Measurements from ENCODE around the gene ZNF697. TPM values are rescaled to one million over a fixed set of nuclear protein-coding genes. Genes with fewer than 3 reads are reported as not detected.
A peak's percentile ranks its signal among the peaks of the same experiment; 100 is the strongest.

The ZNF697 gene
- total RNA-seq, 4 donors from 2014 or later: 2.0 to 4.8 (median 4.0) TPM

GRCh38 chr1:119646521-119647227, 1.4 kb downstream of the ZNF697 start:
- peaks cover 18 to 46% (median 29%) of the 10 kb centered on the region in 4 donors for H3K4me1 ChIP-seq
- DNase-seq (ENCODE audit: extremely low spot score): no peak
- intact Hi-C loops (cut with DNase I): no loop called here
- peak overlapping the region; percentile 80 to 97 (median 94) for H3K4me3 ChIP-seq
- no peaks in the 10 kb centered on the region for H3K27me3 ChIP-seq
- peak overlapping the region in 1 of 4 donors; percentile 90 for H3K27ac ChIP-seq (replicated peaks in 1 of 4)
- no peaks in the 10 kb centered on the region for H3K9me3 ChIP-seq
- whole genome bisulfite sequencing: 51% methylated on average over 15 of the region's 15 CpGs
- H3K36me3 ChIP-seq: no peaks in the 10 kb centered on the region
- TF ChIP-seq CTCF (IDR thresholded peaks at IDR 0.05): no peak
- no peak for TF ChIP-seq POLR2AphosphoS5 (IDR thresholded peaks at IDR 0.05)
- TF ChIP-seq EP300 (IDR thresholded peaks at IDR 0.05): no peak
- TF ChIP-seq POLR2A (IDR thresholded peaks at IDR 0.05; ENCODE audit: low read depth): no peak

GRCh38 chr1:119639109-119639508, 9.0 kb downstream of the ZNF697 start:
- peaks cover 26 to 64% (median 36%) of the 10 kb centered on the region in 4 donors for H3K4me1 ChIP-seq
- H3K27ac ChIP-seq (replicated peaks in 1 of 4): no peak overlapping the region
- no peak for DNase-seq (ENCODE audit: extremely low spot score)
- H3K27me3 ChIP-seq: no peaks in the 10 kb centered on the region
- no peak overlapping the region for H3K4me3 ChIP-seq
- H3K36me3 ChIP-seq: no peaks in the 10 kb centered on the region
- intact Hi-C loops (cut with DNase I): no loop called here
- H3K9me3 ChIP-seq: no peaks in the 10 kb centered on the region
- WGBS: 85% methylated on average over 1 of the region's 1 CpG
- TF ChIP-seq CTCF (IDR thresholded peaks at IDR 0.05) (no peak), POLR2AphosphoS5 (IDR thresholded peaks at IDR 0.05) (no peak), POLR2A (IDR thresholded peaks at IDR 0.05; ENCODE audit: low read depth) (no peak), EP300 (IDR thresholded peaks at IDR 0.05) (no peak)

- no peak for DNase-seq (ENCODE audit: extremely low spot score)
- TF ChIP-seq POLR2AphosphoS5 (IDR thresholded peaks at IDR 0.05): no peak
- TF ChIP-seq EP300 (IDR thresholded peaks at IDR 0.05): no peak
- no peak for TF ChIP-seq POLR2A (IDR thresholded peaks at IDR 0.05; ENCODE audit: low read depth)
- no peak for TF ChIP-seq CTCF (IDR thresholded peaks at IDR 0.05)
- Histone ChIP-seq H3K27ac (replicated peaks in 1 of 4) (peak overlapping the region in 1 of 4 donors; percentile 33), H3K27me3 (no peaks in the 10 kb centered on the region), H3K4me1 (peaks cover 34 to 61% (median 43%) of the 10 kb centered on the region in 4 donors), H3K9me3 (no peaks in the 10 kb centered on the region), H3K36me3 (no peaks in the 10 kb centered on the region), H3K4me3 (no peak overlapping the region)
- WGBS: 33% methylated on average over 1 of the region's 1 CpG
- intact Hi-C loops (cut with DNase I): no loop called here
Observed at GRCh38 chr1:119637710-119638109, 10.4 kb downstream of the ZNF697 start.

GRCh38 chr1:119636491-119637089, 11.5 kb downstream of the ZNF697 start:
- no peaks in the 10 kb centered on the region for H3K36me3 ChIP-seq
- no peak for DNase-seq (ENCODE audit: extremely low spot score)
- WGBS: 86% methylated on average over 4 of the region's 4 CpGs
- no peak overlapping the region for H3K27ac ChIP-seq (replicated peaks in 1 of 4)
- no peak overlapping the region for H3K4me3 ChIP-seq
- H3K4me1 ChIP-seq: peaks cover 45 to 72% (median 54%) of the 10 kb centered on the region in 4 donors
- intact Hi-C loops (cut with DNase I): no loop called here
- H3K27me3 ChIP-seq: no peaks in the 10 kb centered on the region
- H3K9me3 ChIP-seq: no peaks in the 10 kb centered on the region
- TF ChIP-seq CTCF (IDR thresholded peaks at IDR 0.05): no peak
- TF ChIP-seq EP300 (IDR thresholded peaks at IDR 0.05): no peak
- TF ChIP-seq POLR2A (IDR thresholded peaks at IDR 0.05; ENCODE audit: low read depth): no peak
